AG10803 (cell line): ENCODE data around the gene FKTN.
"Not testable (repeated sequence)": the region's sequence is repeated elsewhere in the genome, so short reads cannot be mapped to it uniquely, and the experiment has no call there.

Source experiments
- DNase-seq: peaks from one replicate; pipeline ENCODE4 v3.0.0; 2010; ENCODE audit warnings: low read depth
- H3K4me3 ChIP-seq: 2 replicates; pipeline ENCODE4 v1.5.1; 2011; ENCODE audit warnings: mild to moderate bottlenecking, low read length, control low read depth
- CTCF ChIP-seq: conservative IDR thresholded peaks from 2 replicates; pipeline ENCODE4 v1.5.1; 2011; ENCODE audit warnings: mild to moderate bottlenecking, low read length, control low read depth, inconsistent platforms

FKTN gene

GRCh38 chr9:105531530-105531929 is 26.4 kb upstream of the FKTN start:
- no peak for DNase-seq
- no peak for TF ChIP-seq CTCF
- H3K4me3 ChIP-seq, result no peak overlapping the region

- no peak for TF ChIP-seq CTCF
- no peak overlapping the region for H3K4me3 ChIP-seq
- DNase-seq, result no peak
Observed at GRCh38 chr9:105535920-105536668, 21.8 kb upstream of the FKTN start.

GRCh38 chr9:105539452-105539851 is 18.5 kb upstream of the FKTN start:
- DNase-seq, result no peak
- H3K4me3 ChIP-seq, result no peak overlapping the region
- no peak; the same call in 1 of the 2 replicates for TF ChIP-seq CTCF

- DNase-seq, result no peak
- no peak overlapping the region for H3K4me3 ChIP-seq
- TF ChIP-seq CTCF, result no peak
Observed at GRCh38 chr9:105541838-105542237, 16.1 kb upstream of the FKTN start.

- DNase-seq, result no peak
- no peak for TF ChIP-seq CTCF
- H3K4me3 ChIP-seq, result no peak overlapping the region
Observed at GRCh38 chr9:105554042-105554441, 3.9 kb upstream of the FKTN start.

- no peak overlapping the region for H3K4me3 ChIP-seq
- no peak for TF ChIP-seq CTCF
- DNase-seq, result no peak
Observed at GRCh38 chr9:105572455-105572854, 14.5 kb downstream of the FKTN start.

- not testable (repeated sequence) for DNase-seq, H3K4me3 ChIP-seq
Observed at GRCh38 chr9:105579952-105580351, 22.0 kb downstream of the FKTN start.

GRCh38 chr9:105581550-105581949 is 23.6 kb downstream of the FKTN start:
- DNase-seq, H3K4me3 ChIP-seq: not testable (repeated sequence)
